Liver (tissue), 3 donors: Measurements from ENCODE around the gene CIITA.

ENCODE experiments used
- GABPA ChIP-seq, 2 donors: IDR thresholded peaks in 1 of 2; conservative IDR thresholded peaks in 1 of 2; 2 replicates each; pipeline ENCODE4 v1.6.1; 2016; ENCODE audit warnings: antibody characterized with exemption in 2 of 2, mild to moderate bottlenecking in 1 of 2, moderate library complexity in 1 of 2
- HNF4G ChIP-seq: IDR thresholded peaks from 2 replicates; pipeline ENCODE4 v1.6.1; 2016; ENCODE audit warnings: antibody characterized with exemption
- TF ChIP-seq, protein P1 (sequence below): fragments of 150-350 bp; IDR thresholded peaks from 2 replicates; pipeline ENCODE4 v1.5.1; 2017; ENCODE audit warnings: improper control_type of control experiment, low read depth, low read length; ENCODE audit not compliant: missing input control
- donor health status: healthy.
- donor health status: healthy.

DNA sequence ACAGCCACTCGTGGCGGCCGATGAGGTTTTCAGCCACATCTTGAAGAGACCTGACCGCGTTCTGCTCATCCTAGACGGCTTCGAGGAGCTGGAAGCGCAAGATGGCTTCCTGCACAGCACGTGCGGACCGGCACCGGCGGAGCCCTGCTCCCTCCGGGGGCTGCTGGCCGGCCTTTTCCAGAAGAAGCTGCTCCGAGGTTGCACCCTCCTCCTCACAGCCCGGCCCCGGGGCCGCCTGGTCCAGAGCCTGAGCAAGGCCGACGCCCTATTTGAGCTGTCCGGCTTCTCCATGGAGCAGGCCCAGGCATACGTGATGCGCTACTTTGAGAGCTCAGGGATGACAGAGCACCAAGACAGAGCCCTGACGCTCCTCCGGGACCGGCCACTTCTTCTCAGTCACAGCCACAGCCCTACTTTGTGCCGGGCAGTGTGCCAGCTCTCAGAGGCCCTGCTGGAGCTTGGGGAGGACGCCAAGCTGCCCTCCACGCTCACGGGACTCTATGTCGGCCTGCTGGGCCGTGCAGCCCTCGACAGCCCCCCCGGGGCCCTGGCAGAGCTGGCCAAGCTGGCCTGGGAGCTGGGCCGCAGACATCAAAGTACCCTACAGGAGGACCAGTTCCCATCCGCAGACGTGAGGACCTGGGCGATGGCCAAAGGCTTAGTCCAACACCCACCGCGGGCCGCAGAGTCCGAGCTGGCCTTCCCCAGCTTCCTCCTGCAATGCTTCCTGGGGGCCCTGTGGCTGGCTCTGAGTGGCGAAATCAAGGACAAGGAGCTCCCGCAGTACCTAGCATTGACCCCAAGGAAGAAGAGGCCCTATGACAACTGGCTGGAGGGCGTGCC, 30.1 kb downstream of the CIITA start:
- TF ChIP-seq, protein P1, sequence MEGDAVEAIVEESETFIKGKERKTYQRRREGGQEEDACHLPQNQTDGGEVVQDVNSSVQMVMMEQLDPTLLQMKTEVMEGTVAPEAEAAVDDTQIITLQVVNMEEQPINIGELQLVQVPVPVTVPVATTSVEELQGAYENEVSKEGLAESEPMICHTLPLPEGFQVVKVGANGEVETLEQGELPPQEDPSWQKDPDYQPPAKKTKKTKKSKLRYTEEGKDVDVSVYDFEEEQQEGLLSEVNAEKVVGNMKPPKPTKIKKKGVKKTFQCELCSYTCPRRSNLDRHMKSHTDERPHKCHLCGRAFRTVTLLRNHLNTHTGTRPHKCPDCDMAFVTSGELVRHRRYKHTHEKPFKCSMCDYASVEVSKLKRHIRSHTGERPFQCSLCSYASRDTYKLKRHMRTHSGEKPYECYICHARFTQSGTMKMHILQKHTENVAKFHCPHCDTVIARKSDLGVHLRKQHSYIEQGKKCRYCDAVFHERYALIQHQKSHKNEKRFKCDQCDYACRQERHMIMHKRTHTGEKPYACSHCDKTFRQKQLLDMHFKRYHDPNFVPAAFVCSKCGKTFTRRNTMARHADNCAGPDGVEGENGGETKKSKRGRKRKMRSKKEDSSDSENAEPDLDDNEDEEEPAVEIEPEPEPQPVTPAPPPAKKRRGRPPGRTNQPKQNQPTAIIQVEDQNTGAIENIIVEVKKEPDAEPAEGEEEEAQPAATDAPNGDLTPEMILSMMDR, result no peak
- TF ChIP-seq HNF4G (no peak), GABPA (IDR thresholded peaks at IDR 0.05 in 1 of 2, conservative IDR thresholded peaks at IDR 0.05 in 1 of 2) (no peak)
